MCF 10A (cell line): ENCODE data around the gene DSTYK. TPM values are rescaled to one million over a fixed set of nuclear protein-coding genes. Genes with fewer than 3 reads are reported as not detected.

Experiments used
- BruUV-seq: library from RNA; stranded (reverse); fragments of 400-500 nt; replicated peaks from 2 replicates; lab custom pipeline; 2021; lab: Mats Ljungman, UMichigan
- CTCF ChIA-PET: fragments of 300-600 bp; sonication (Branson Sonifier 250); formaldehyde crosslinking; extraction: SDS; loops from one replicate; lab custom pipeline; 2021; ENCODE audit warnings: antibody characterized with exemption, inconsistent platforms; lab: Yijun Ruan, JAX
- POLR2A ChIA-PET: fragments of 300-600, 350-650 bp; sonication (Branson Sonifier 250); formaldehyde crosslinking; extraction: SDS; loops from one replicate; lab custom pipeline; 2020; ENCODE audit warnings: antibody characterized with exemption, inconsistent platforms; lab: Yijun Ruan, JAX
- DNase-seq: peaks from one replicate; pipeline ENCODE4 v3.0.0-alpha.2; 2018; ENCODE audit not compliant: unreplicated experiment
- H3K27ac Mint-ChIP-seq: one replicate; pipeline ENCODE4 v1.8.0; 2022; ENCODE audit warnings: mild to moderate bottlenecking, low read depth, mixed read lengths; ENCODE audit not compliant: unreplicated experiment
- H3K27me3 Mint-ChIP-seq: one replicate; pipeline ENCODE4 v1.8.0; 2022; ENCODE audit warnings: mixed read lengths; ENCODE audit not compliant: insufficient read depth, unreplicated experiment
- H3K36me3 Mint-ChIP-seq: one replicate; pipeline ENCODE4 v1.8.0; 2022; ENCODE audit warnings: mild to moderate bottlenecking, moderate library complexity, mixed read lengths; ENCODE audit not compliant: insufficient read depth, unreplicated experiment
- H3K4me1 Mint-ChIP-seq: one replicate; pipeline ENCODE4 v1.8.0; 2022; ENCODE audit warnings: mixed read lengths; ENCODE audit not compliant: insufficient read depth, unreplicated experiment
- H3K4me3 Mint-ChIP-seq: one replicate; pipeline ENCODE4 v1.8.0; 2022; ENCODE audit warnings: mild to moderate bottlenecking, moderate library complexity, mixed read lengths; ENCODE audit not compliant: unreplicated experiment
- H3K9me3 Mint-ChIP-seq: one replicate; pipeline ENCODE4 v1.8.0; 2022; ENCODE audit warnings: mixed read lengths; ENCODE audit not compliant: unreplicated experiment
- CTCF ChIP-seq: fragments of 200-600 bp; IDR thresholded peaks from one replicate; pipeline ENCODE4 v1.8.0; 2022; ENCODE audit warnings: antibody characterized with exemption, mild to moderate bottlenecking; ENCODE audit not compliant: unreplicated experiment
- intact Hi-C: fragments of 100-400 bp; cut with micrococcal nuclease; formaldehyde crosslinking; loops from 2 replicates; pipeline ENCODE4 v1.14.1; 2022
- total RNA-seq: library from RNA; stranded (reverse); gene quantifications from 2 replicates; pipeline ENCODE4 v1.2.3, GENCODE V29; 2022

DSTYK gene
- total RNA-seq, 1 experiment from 2014 or later: 18.4 TPM

- Mint-ChIP-seq H3K4me1 (no peaks in the 10 kb centered on the region), H3K36me3 (peaks cover 71% of the 10 kb centered on the region), H3K27ac (peak overlapping the region; percentile 7), H3K27me3 (no peaks in the 10 kb centered on the region), H3K9me3 (no peaks in the 10 kb centered on the region), H3K4me3 (no peak overlapping the region)
- no peak for TF ChIP-seq CTCF
- intact Hi-C loops: no loop called here
- BruUV-seq: no TSS peak
- DNase-seq: no peak
- CTCF ChIA-PET: interaction anchor here (0.6 to 3.4 kb wide), 19 partner anchors 9 to 1165 kb away, joined by 3 to 21 read pairs (median 5); partner anchors contain the start of gene RBBP5
- POLR2A ChIA-PET: interaction anchor here (0.7 to 6.7 kb wide), 4 partner anchors 10 to 133 kb away, joined by 3 to 71 read pairs (median 4); partner anchors contain the start of gene RBBP5
These were observed 102.2 kb downstream of the DSTYK start for GRCh38 chr1:205109269-205109668.

GRCh38 chr1:205108464-205108863, 103.0 kb downstream of the DSTYK start:
- no peaks in the 10 kb centered on the region for H3K9me3 Mint-ChIP-seq
- ChIA-PET CTCF (interaction anchor here (0.6 to 3.4 kb wide), 11 partner anchors 9 to 165 kb away, joined by 3 to 21 read pairs (median 6); no protein-coding TSS in a partner anchor), POLR2A (interaction anchor here (0.7 to 6.7 kb wide), 4 partner anchors 9 to 134 kb away, joined by 3 to 71 read pairs (median 4); partner anchors contain the start of gene RBBP5)
- intact Hi-C loops: no loop called here
- no peaks in the 10 kb centered on the region for H3K27me3 Mint-ChIP-seq
- peaks cover 71% of the 10 kb centered on the region for H3K36me3 Mint-ChIP-seq
- H3K4me1 Mint-ChIP-seq: no peaks in the 10 kb centered on the region
- no peak overlapping the region for H3K4me3 Mint-ChIP-seq
- no peak for TF ChIP-seq CTCF
- BruUV-seq: no TSS peak
- H3K27ac Mint-ChIP-seq: peak overlapping the region; percentile 7
- DNase-seq: no peak

- CTCF ChIA-PET: interaction anchor here (0.7 to 3.4 kb wide), 3 partner anchors 15 to 1619 kb away, joined by 3 to 21 read pairs (median 4); no protein-coding TSS in a partner anchor
- no peak overlapping the region for H3K27ac Mint-ChIP-seq
- H3K36me3 Mint-ChIP-seq: peaks cover 75% of the 10 kb centered on the region
These were observed 104.2 kb downstream of the DSTYK start for GRCh38 chr1:205107327-205107726.

GRCh38 chr1:205102404-205102803, 109.1 kb downstream of the DSTYK start:
- BruUV-seq: no TSS peak
- Mint-ChIP-seq H3K27ac (no peak overlapping the region), H3K36me3 (peaks cover 98% of the 10 kb centered on the region), H3K4me3 (no peak overlapping the region), H3K4me1 (no peaks in the 10 kb centered on the region), H3K27me3 (no peaks in the 10 kb centered on the region), H3K9me3 (no peaks in the 10 kb centered on the region)
- intact Hi-C loops: no loop called here
- ChIA-PET POLR2A (interaction anchor here (1.0 kb wide), 1 partner anchor 20 kb away, joined by 3 read pairs; no protein-coding TSS in a partner anchor), CTCF (interaction anchor here (0.6 to 2.4 kb wide), 4 partner anchors 41 to 1583 kb away, joined by 3 to 8 read pairs (median 3); no protein-coding TSS in a partner anchor)
- TF ChIP-seq CTCF: no peak
- no peak for DNase-seq

More at GRCh38 chr1:205107327-205107726, 104.2 kb downstream of the DSTYK start:
- Mint-ChIP-seq H3K4me3 (no peak overlapping the region), H3K27me3 (no peaks in the 10 kb centered on the region), H3K9me3 (no peaks in the 10 kb centered on the region), H3K4me1 (no peaks in the 10 kb centered on the region)
- intact Hi-C loops: no loop called here
- no peak for DNase-seq
- POLR2A ChIA-PET: no interaction called here
- TF ChIP-seq CTCF: no peak
- BruUV-seq: no TSS peak
